ENCODE data around the gene ADARB2.

DNA sequence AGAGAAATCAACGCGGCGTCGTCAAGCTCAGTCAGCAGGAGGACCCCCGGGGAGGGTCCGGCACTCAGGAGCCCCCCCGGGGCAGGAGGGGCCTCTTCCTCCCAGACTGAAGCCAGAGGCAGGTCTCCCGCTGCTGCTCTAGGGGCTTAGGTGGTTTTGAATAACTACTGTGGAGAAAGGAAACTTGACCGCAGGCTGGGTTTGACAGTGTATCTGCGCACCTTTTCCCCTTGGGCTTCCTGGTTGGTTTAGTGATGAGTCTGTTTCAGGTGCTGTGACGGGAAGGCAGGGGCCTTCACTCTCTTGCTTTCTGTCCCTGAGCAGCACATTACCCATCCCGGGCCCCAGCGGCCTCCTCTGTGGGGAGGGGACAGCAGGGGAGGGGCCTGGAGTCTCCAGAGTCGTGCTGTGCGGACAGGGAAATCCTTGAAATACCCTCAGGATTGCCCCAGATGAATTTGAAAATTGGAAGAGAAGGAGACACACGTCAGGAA lies 262.2 kb downstream of the ADARB2 start:
- TF ChIP-seq, protein P1, sequence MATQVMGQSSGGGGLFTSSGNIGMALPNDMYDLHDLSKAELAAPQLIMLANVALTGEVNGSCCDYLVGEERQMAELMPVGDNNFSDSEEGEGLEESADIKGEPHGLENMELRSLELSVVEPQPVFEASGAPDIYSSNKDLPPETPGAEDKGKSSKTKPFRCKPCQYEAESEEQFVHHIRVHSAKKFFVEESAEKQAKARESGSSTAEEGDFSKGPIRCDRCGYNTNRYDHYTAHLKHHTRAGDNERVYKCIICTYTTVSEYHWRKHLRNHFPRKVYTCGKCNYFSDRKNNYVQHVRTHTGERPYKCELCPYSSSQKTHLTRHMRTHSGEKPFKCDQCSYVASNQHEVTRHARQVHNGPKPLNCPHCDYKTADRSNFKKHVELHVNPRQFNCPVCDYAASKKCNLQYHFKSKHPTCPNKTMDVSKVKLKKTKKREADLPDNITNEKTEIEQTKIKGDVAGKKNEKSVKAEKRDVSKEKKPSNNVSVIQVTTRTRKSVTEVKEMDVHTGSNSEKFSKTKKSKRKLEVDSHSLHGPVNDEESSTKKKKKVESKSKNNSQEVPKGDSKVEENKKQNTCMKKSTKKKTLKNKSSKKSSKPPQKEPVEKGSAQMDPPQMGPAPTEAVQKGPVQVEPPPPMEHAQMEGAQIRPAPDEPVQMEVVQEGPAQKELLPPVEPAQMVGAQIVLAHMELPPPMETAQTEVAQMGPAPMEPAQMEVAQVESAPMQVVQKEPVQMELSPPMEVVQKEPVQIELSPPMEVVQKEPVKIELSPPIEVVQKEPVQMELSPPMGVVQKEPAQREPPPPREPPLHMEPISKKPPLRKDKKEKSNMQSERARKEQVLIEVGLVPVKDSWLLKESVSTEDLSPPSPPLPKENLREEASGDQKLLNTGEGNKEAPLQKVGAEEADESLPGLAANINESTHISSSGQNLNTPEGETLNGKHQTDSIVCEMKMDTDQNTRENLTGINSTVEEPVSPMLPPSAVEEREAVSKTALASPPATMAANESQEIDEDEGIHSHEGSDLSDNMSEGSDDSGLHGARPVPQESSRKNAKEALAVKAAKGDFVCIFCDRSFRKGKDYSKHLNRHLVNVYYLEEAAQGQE (IDR thresholded peaks at IDR 0.05; ENCODE audit: low read depth): no peak
- no peak for TF ChIP-seq NFIC (IDR thresholded peaks at IDR 0.05)
- TF ChIP-seq TAF1 (IDR thresholded peaks at IDR 0.05; ENCODE audit: low read depth): no peak
- TF ChIP-seq CREB1 (IDR thresholded peaks at IDR 0.05; ENCODE audit: low read depth): no peak
- TF ChIP-seq EP300 (IDR thresholded peaks at IDR 0.05; ENCODE audit: borderline replicate concordance): no peak
- TF ChIP-seq, protein P2, sequence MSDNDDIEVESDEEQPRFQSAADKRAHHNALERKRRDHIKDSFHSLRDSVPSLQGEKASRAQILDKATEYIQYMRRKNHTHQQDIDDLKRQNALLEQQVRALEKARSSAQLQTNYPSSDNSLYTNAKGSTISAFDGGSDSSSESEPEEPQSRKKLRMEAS (IDR thresholded peaks at IDR 0.05): no peak
- TF ChIP-seq RAD21 (IDR thresholded peaks at IDR 0.05; ENCODE audit: low read depth): no peak
- TF ChIP-seq EGR1 (IDR thresholded peaks at IDR 0.05): no peak
- no peak for TF ChIP-seq TEAD4 (IDR thresholded peaks at IDR 0.05)
- no peak for TF ChIP-seq FOXM1 (IDR thresholded peaks at IDR 0.05; ENCODE audit: borderline replicate concordance, low read depth)
- TF ChIP-seq, protein P3, sequence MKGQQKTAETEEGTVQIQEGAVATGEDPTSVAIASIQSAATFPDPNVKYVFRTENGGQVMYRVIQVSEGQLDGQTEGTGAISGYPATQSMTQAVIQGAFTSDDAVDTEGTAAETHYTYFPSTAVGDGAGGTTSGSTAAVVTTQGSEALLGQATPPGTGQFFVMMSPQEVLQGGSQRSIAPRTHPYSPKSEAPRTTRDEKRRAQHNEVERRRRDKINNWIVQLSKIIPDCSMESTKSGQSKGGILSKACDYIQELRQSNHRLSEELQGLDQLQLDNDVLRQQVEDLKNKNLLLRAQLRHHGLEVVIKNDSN (IDR thresholded peaks at IDR 0.05): no peak
- no peak for TF ChIP-seq CEBPB (IDR thresholded peaks at IDR 0.05)
- TF ChIP-seq YY1 (IDR thresholded peaks at IDR 0.05; ENCODE audit: low read depth): no peak
- TF ChIP-seq TCF12 (IDR thresholded peaks at IDR 0.05; ENCODE audit: low read depth): no peak

Measured in Ishikawa (cell line).